Endothelial cell of umbilical vein (primary cell): ENCODE measurements around the gene XXYLT1. TPM values are rescaled to one million over a fixed set of nuclear protein-coding genes. Genes with fewer than 3 reads are reported as not detected.

Experiments used
- BruUV-seq: library from RNA; stranded (reverse); fragments of 400-500 nt; replicated peaks from 2 replicates; lab custom pipeline; 2021; lab: Mats Ljungman, UMichigan
- CTCF ChIA-PET: fragments of 300-600, 350-600 bp; sonication (Branson Sonifier 250); formaldehyde crosslinking; loops from one replicate; lab custom pipeline; 2021; ENCODE audit warnings: antibody characterized with exemption, inconsistent platforms; lab: Charles Lee
- POLR2A ChIA-PET: fragments of 300-600, 350-600 bp; sonication (Branson Sonifier 250); formaldehyde crosslinking; loops from one replicate; lab custom pipeline; 2021; ENCODE audit warnings: antibody characterized with exemption, inconsistent platforms; lab: Charles Lee
- DNase-seq: peaks from one replicate; pipeline ENCODE4 v3.0.0-alpha.2; 2011; ENCODE audit warnings: low read depth, low spot score
- FAIRE-seq: peaks from 2 replicates; lab custom pipeline; 2011; peaks lifted over from hg19 to GRCh38; lab: Jason Lieb, UNC
- H2AFZ ChIP-seq: 2 replicates; pipeline ENCODE4 v1.6.0; 2012; ENCODE audit warnings: low read depth, low read length, control low read depth, inconsistent platforms
- H3K27ac ChIP-seq: 2 replicates; pipeline ENCODE4 v1.5.1; 2011; ENCODE audit warnings: low read depth, mild to moderate bottlenecking, control low read depth, low read length, moderate library complexity; ENCODE audit not compliant: insufficient read depth
- H3K27me3 ChIP-seq, 2 experiments: 2 replicates each; pipeline versions ENCODE4 v1.6.0 to v1.6.1; 2011; ENCODE audit warnings: low read length in 2 of 2, mixed read lengths in 1 of 2; ENCODE audit not compliant: control insufficient read depth in 2 of 2, insufficient read depth in 2 of 2
- H3K36me3 ChIP-seq, 2 experiments: 2 replicates in 1 of 2; 3 replicates in 1 of 2; pipeline ENCODE4 v1.5.1; 2011; ENCODE audit warnings: low read length in 2 of 2, mild to moderate bottlenecking in 1 of 2, moderate library complexity in 1 of 2; ENCODE audit not compliant: control insufficient read depth in 2 of 2, insufficient read depth in 2 of 2; ENCODE audit errors: extremely low read depth in 1 of 2
- H3K4me1 ChIP-seq: 3 replicates; pipeline ENCODE4 v1.5.1; 2011; ENCODE audit warnings: mild to moderate bottlenecking, low read length; ENCODE audit not compliant: control insufficient read depth, insufficient read depth; ENCODE audit errors: extremely low read depth
- H3K4me2 ChIP-seq: 2 replicates; pipeline ENCODE4 v1.6.1; 2011; ENCODE audit warnings: low read length, control low read depth, mixed read lengths; ENCODE audit not compliant: insufficient read depth
- H3K4me3 ChIP-seq, 3 experiments: fragments of 200-600 bp in 1 of 3; sonication (generic), shearing (Covaris generic) in 1 of 3; replicated peaks in 1 of 3; 2 replicates each; pipeline ENCODE4 v1.5.1; 2011 to 2016; ENCODE audit warnings: control low read depth in 3 of 3, low read length in 3 of 3, mild to moderate bottlenecking in 2 of 3, inconsistent platforms in 1 of 3, low read depth in 1 of 3, moderate library complexity in 1 of 3; ENCODE audit not compliant: insufficient read depth in 1 of 3
- H3K79me2 ChIP-seq: 2 replicates; pipeline ENCODE4 v1.6.0; 2012; ENCODE audit warnings: low read length, inconsistent platforms; ENCODE audit not compliant: control insufficient read depth, insufficient read depth
- H3K9ac ChIP-seq: replicated peaks from 2 replicates; pipeline ENCODE3; 2011; ENCODE audit warnings: low read length, control low read depth; ENCODE audit not compliant: insufficient read depth; ENCODE audit errors: extremely low read depth
- H3K9me1 ChIP-seq: replicated peaks from 3 replicates; pipeline ENCODE4 v1.6.0; 2011; ENCODE audit warnings: mild to moderate bottlenecking, low read length; ENCODE audit not compliant: control insufficient read depth, insufficient read depth; ENCODE audit errors: extremely low read depth
- H3K9me3 ChIP-seq: replicated peaks from 2 replicates; pipeline ENCODE4 v1.5.1; 2012; ENCODE audit warnings: low read length, inconsistent platforms; ENCODE audit not compliant: control insufficient read depth, insufficient read depth
- H4K20me1 ChIP-seq: replicated peaks from 2 replicates; pipeline ENCODE3; 2011; ENCODE audit warnings: mild to moderate bottlenecking, low read length; ENCODE audit not compliant: control insufficient read depth, insufficient read depth; ENCODE audit errors: extremely low read depth
- CTCF ChIP-seq, 2 donors: IDR thresholded peaks; 1 replicate in 1 of 2; 2 replicates in 1 of 2; pipeline ENCODE4 v1.5.1; 2011; ENCODE audit warnings: low read length in 2 of 2, mild to moderate bottlenecking in 2 of 2, moderate library complexity in 2 of 2, control low read depth in 1 of 2, inconsistent platforms in 1 of 2, low read depth in 1 of 2; ENCODE audit not compliant: insufficient read depth in 1 of 2; ENCODE audit errors: extremely low read depth in 1 of 2
- EZH2 ChIP-seq: IDR thresholded peaks from 2 replicates; pipeline ENCODE4 v1.6.1; 2012; ENCODE audit warnings: borderline replicate concordance, low read depth, mild to moderate bottlenecking, moderate library complexity, low read length, inconsistent platforms; ENCODE audit not compliant: severe bottlenecking
- FOS ChIP-seq: IDR thresholded peaks from 2 replicates; pipeline ENCODE4 v1.6.1; 2011; ENCODE audit warnings: mild to moderate bottlenecking, low read length, moderate library complexity, borderline replicate concordance; ENCODE audit not compliant: insufficient read depth
- GATA2 ChIP-seq: IDR thresholded peaks from 2 replicates; pipeline ENCODE4 v1.7.0; 2011; ENCODE audit warnings: low read depth, mild to moderate bottlenecking, moderate library complexity, mixed read lengths, low read length; ENCODE audit not compliant: insufficient read length, insufficient read depth
- JUN ChIP-seq: IDR thresholded peaks from 2 replicates; pipeline ENCODE4 v1.6.1; 2011; ENCODE audit warnings: borderline replicate concordance, low read depth; ENCODE audit not compliant: insufficient read length, insufficient read depth
- MYC ChIP-seq: IDR thresholded peaks from one replicate; pipeline ENCODE4 v1.6.1; 2011; ENCODE audit warnings: mild to moderate bottlenecking, low read depth, low read length
- POLR2A ChIP-seq: IDR thresholded peaks from 2 replicates; pipeline ENCODE4 v1.6.1; 2012; ENCODE audit warnings: low read depth, mild to moderate bottlenecking, control low read depth, low read length
- POLR2AphosphoS5 ChIP-seq: IDR thresholded peaks from 2 replicates; pipeline ENCODE4 v1.6.1; 2012; ENCODE audit warnings: low read depth, mild to moderate bottlenecking, control low read depth, low read length, moderate library complexity; ENCODE audit not compliant: insufficient read depth
- dilution Hi-C: fragments of 300-500 bp; cut with MboI; formaldehyde crosslinking; loops from one replicate; pipeline ENCODE4 v1.15.0; 2019; ENCODE audit warnings: low sequenced_read_pairs; ENCODE audit not compliant: extremely low pct_ligation_motif_present
- intact Hi-C: fragments of 100-400 bp; cut with micrococcal nuclease; formaldehyde crosslinking; loops from one replicate; pipeline ENCODE4 v1.10.0; 2022
- polyA plus RNA-seq, 4 experiments: library from polyadenylated mRNA; depleted of rRNA in 3 of 4; stranded (reverse) in 3 of 4; unstranded in 1 of 4; fragments of >200 nt; gene quantifications; 2 replicates each; pipeline versions ENCODE4 v1.2.1 to v1.2.3, GENCODE V29; 2011 to 2012; ENCODE audit warnings: missing spikeins in 1 of 4
- total RNA-seq: library from RNA; stranded (reverse); gene quantifications from 2 replicates; pipeline ENCODE4 v1.2.3, GENCODE V29; 2021
- TF ChIP-seq, protein P1 (sequence below): IDR thresholded peaks from 2 replicates; pipeline ENCODE4 v1.6.1; 2011; ENCODE audit not compliant: insufficient read depth, insufficient read length

XXYLT1 gene
- total and polyA plus RNA-seq, 2 donors (not counting 3 experiments of a cell fraction or from before 2014, with no cell fraction given) = 54.4 to 78.1 TPM

- H3K9me1 ChIP-seq = no peaks in the 10 kb centered on the region
- no peak overlapping the region for H2AFZ ChIP-seq
- H3K4me3 ChIP-seq = no peak overlapping the region
- FAIRE-seq (no peak), DNase-seq (no peak)
- peaks cover 20% of the 10 kb centered on the region for H3K79me2 ChIP-seq
- H3K9me3 ChIP-seq = no peaks in the 10 kb centered on the region
- intact Hi-C loops (no loop called here), dilution Hi-C loops (no loop called here)
- H3K4me2 ChIP-seq = no peak overlapping the region
- TF ChIP-seq CTCF (IDR thresholded peaks at IDR 0.05; ENCODE audit: extremely low read depth in 1 of 2, insufficient read depth in 1 of 2, low read depth in 1 of 2, low read length in 2 of 2) (no peak), JUN (no peak), FOS (no peak), POLR2AphosphoS5 (no peak), MYC (no peak), POLR2A (no peak), EZH2 (no peak), GATA2 (no peak)
- TF ChIP-seq, protein P1, sequence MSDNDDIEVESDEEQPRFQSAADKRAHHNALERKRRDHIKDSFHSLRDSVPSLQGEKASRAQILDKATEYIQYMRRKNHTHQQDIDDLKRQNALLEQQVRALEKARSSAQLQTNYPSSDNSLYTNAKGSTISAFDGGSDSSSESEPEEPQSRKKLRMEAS = no peak
- BruUV-seq = no TSS peak
- no peaks in the 10 kb centered on the region for H4K20me1 ChIP-seq
- H3K9ac ChIP-seq = no peak overlapping the region
- ChIA-PET CTCF (interaction anchor here (1.3 kb wide), 1 partner anchor 25 kb away, joined by 4 read pairs; no protein-coding TSS in a partner anchor), POLR2A (no interaction called here)
- no peaks in the 10 kb centered on the region for H3K27me3 ChIP-seq
- no peak overlapping the region for H3K27ac ChIP-seq
- H3K36me3 ChIP-seq = no peaks in the 10 kb centered on the region
- peaks cover 24% of the 10 kb centered on the region for H3K4me1 ChIP-seq
Measured at GRCh38 chr3:195213639-195214315, 57.2 kb downstream of the XXYLT1 start.
